OCI-LY7 (cell line): Measurements from ENCODE around the gene PARD6G. TPM values are rescaled to one million over a fixed set of nuclear protein-coding genes. Genes with fewer than 3 reads are reported as not detected.

Source experiments
- BruUV-seq: library from RNA; stranded (reverse); fragments of 400-500 nt; replicated peaks from 2 replicates; lab custom pipeline; 2021; lab: Mats Ljungman, UMichigan
- CTCF ChIA-PET: fragments of 300-600 bp; sonication (Branson Sonifier 250); formaldehyde crosslinking; loops from one replicate; lab custom pipeline; 2022; ENCODE audit warnings: antibody characterized with exemption; ENCODE audit not compliant: unreplicated experiment; lab: Charles Lee
- POLR2A ChIA-PET: fragments of 300-600 bp; sonication (Branson Sonifier 250); formaldehyde crosslinking; loops from one replicate; lab custom pipeline; 2022; ENCODE audit warnings: antibody characterized with exemption; lab: Charles Lee
- DNase-seq: peaks from one replicate; pipeline ENCODE4 v3.0.0-alpha.2; 2015; ENCODE audit warnings: low spot score
- H2AFZ ChIP-seq: fragments of 200-600 bp; sonication (generic), shearing (Covaris generic); 2 replicates; pipeline ENCODE4 v1.6.1; 2014; ENCODE audit warnings: mild to moderate bottlenecking, antibody characterized with exemption, low read length, moderate library complexity
- H3K27ac ChIP-seq: fragments of 200-600 bp; sonication (generic); 2 replicates; pipeline ENCODE4 v1.5.1; 2014; ENCODE audit warnings: mixed run types, low read depth, mild to moderate bottlenecking, moderate library complexity, low read length, inconsistent platforms; ENCODE audit not compliant: poor library complexity, severe bottlenecking
- H3K36me3 ChIP-seq: fragments of 200-600 bp; sonication (generic); 2 replicates; pipeline ENCODE4 v1.6.1; 2014; ENCODE audit warnings: mild to moderate bottlenecking, antibody characterized with exemption, low read length, moderate library complexity, mixed read lengths; ENCODE audit not compliant: insufficient read depth
- H3K4me1 ChIP-seq: fragments of 200-600 bp; sonication (generic); 2 replicates; pipeline ENCODE4 v1.5.1; 2014; ENCODE audit warnings: mild to moderate bottlenecking, low read length; ENCODE audit not compliant: insufficient read depth, poor library complexity, severe bottlenecking
- H3K4me2 ChIP-seq: fragments of 200-600 bp; sonication (generic); 2 replicates; pipeline ENCODE4 v1.6.1; 2014; ENCODE audit warnings: mild to moderate bottlenecking, low read length
- H3K4me3 ChIP-seq: fragments of 200-600 bp; sonication (generic); 2 replicates; pipeline ENCODE4 v1.5.1; 2014; ENCODE audit warnings: mild to moderate bottlenecking, low read depth, low read length; ENCODE audit not compliant: poor library complexity, severe bottlenecking
- H3K79me2 ChIP-seq: fragments of 200-600 bp; sonication (generic); 2 replicates; pipeline ENCODE4 v1.6.1; 2016; ENCODE audit warnings: low read depth, mild to moderate bottlenecking, low read length, moderate library complexity, mixed read lengths; ENCODE audit not compliant: insufficient read depth
- H3K9me2 ChIP-seq: fragments of 200-600 bp; sonication (generic); 2 replicates; pipeline ENCODE4 v1.6.1; 2016; ENCODE audit warnings: mild to moderate bottlenecking, low read length, mixed read lengths; ENCODE audit not compliant: insufficient read depth
- H3K9me3 ChIP-seq: fragments of 200-600 bp; sonication (generic); 2 replicates; pipeline ENCODE4 v1.6.1; 2014; ENCODE audit warnings: mild to moderate bottlenecking, mixed run types, low read length, mixed read lengths
- H4K20me1 ChIP-seq: fragments of 200-600 bp; sonication (generic); 2 replicates; pipeline ENCODE4 v1.6.1; 2014; ENCODE audit warnings: mild to moderate bottlenecking, antibody characterized with exemption, low read length, moderate library complexity, mixed read lengths; ENCODE audit not compliant: insufficient read depth
- CTCF ChIP-seq: fragments of 200-600 bp; sonication (generic); conservative IDR thresholded peaks from 2 replicates; pipeline ENCODE4 v1.5.1; 2014; ENCODE audit warnings: mild to moderate bottlenecking, antibody characterized with exemption, low read length, moderate library complexity, mixed read lengths
- EZH2phosphoT487 ChIP-seq: fragments of 200-600 bp; sonication (generic); IDR thresholded peaks from 2 replicates; pipeline ENCODE4 v1.6.1; 2018; ENCODE audit warnings: low read depth, borderline replicate concordance, mild to moderate bottlenecking, mixed run types, antibody characterized with exemption, low read length, moderate library complexity, mixed read lengths
- intact Hi-C: fragments of 100-400 bp; cut with micrococcal nuclease; formaldehyde crosslinking; loops from one replicate; pipeline ENCODE4 v1.10.0; 2022; ENCODE audit not compliant: unreplicated experiment
- total RNA-seq, 2 experiments: library from RNA; depleted of rRNA in 1 of 2; stranded (reverse); fragments of >200 nt in 1 of 2; shearing (Covaris generic) in 1 of 2; gene quantifications; 2 replicates each; pipeline ENCODE4 v1.2.3, GENCODE V29; 2014 to 2022

The PARD6G gene
- total RNA-seq, 2 experiments from 2014 or later: 0.03 TPM; not detected in 1

GRCh38 chr18:80259610-80260009, 12.3 kb upstream of the PARD6G start:
- intact Hi-C loops: no loop called here
- Histone ChIP-seq H3K9me3 (no peaks in the 10 kb centered on the region), H2AFZ (no peak overlapping the region), H3K4me1 (no peaks in the 10 kb centered on the region), H3K4me2 (no peak overlapping the region), H3K4me3 (no peak overlapping the region), H3K9me2 (no peaks in the 10 kb centered on the region), H3K79me2 (no peaks in the 10 kb centered on the region), H4K20me1 (no peaks in the 10 kb centered on the region), H3K27ac (no peak overlapping the region), H3K36me3 (no peaks in the 10 kb centered on the region)
- CTCF ChIA-PET: no interaction called here
- DNase-seq: no peak
- POLR2A ChIA-PET: interaction anchor here (0.5 kb wide), 1 partner anchor 107 kb away, joined by 4 read pairs; no protein-coding TSS in a partner anchor
- no TSS peak for BruUV-seq
- TF ChIP-seq CTCF: no peak
- no peak for TF ChIP-seq EZH2phosphoT487

- no peaks in the 10 kb centered on the region for H3K79me2 ChIP-seq
- intact Hi-C loops: no loop called here
- CTCF ChIA-PET: no interaction called here
Observed at GRCh38 chr18:80258640-80259039, 11.3 kb upstream of the PARD6G start.

More at GRCh38 chr18:80258640-80259039, 11.3 kb upstream of the PARD6G start:
- POLR2A ChIA-PET: no interaction called here
- Histone ChIP-seq H3K27ac (no peak overlapping the region), H2AFZ (no peak overlapping the region), H3K4me1 (no peaks in the 10 kb centered on the region), H3K36me3 (no peaks in the 10 kb centered on the region), H3K9me2 (no peaks in the 10 kb centered on the region), H3K4me2 (no peak overlapping the region), H3K4me3 (no peak overlapping the region), H3K9me3 (no peaks in the 10 kb centered on the region), H4K20me1 (no peaks in the 10 kb centered on the region)
- no peak for DNase-seq
- TF ChIP-seq CTCF: no peak
- TF ChIP-seq EZH2phosphoT487: no peak
- BruUV-seq: no TSS peak
